K562 (cell line): ENCODE results near the gene ANKRD13C. TPM values are rescaled to one million over a fixed set of nuclear protein-coding genes. Genes with fewer than 3 reads are reported as not detected.

Experiments
- ATF7 ChIP-seq: fragments of 450-650 bp; IDR thresholded peaks from 2 replicates; pipeline ENCODE4 v1.7.1; 2014; ENCODE audit warnings: mild to moderate bottlenecking, moderate library complexity
- ERF ChIP-seq: fragments of 450-650 bp; formaldehyde crosslinking; IDR thresholded peaks from 2 replicates; pipeline ENCODE4 v1.4.0; 2020; ENCODE audit warnings: mild to moderate bottlenecking, mixed read lengths
- GABPB1 ChIP-seq: sonication (generic); formaldehyde crosslinking; IDR thresholded peaks from 2 replicates; pipeline ENCODE4 v1.8.0; 2022; ENCODE audit warnings: mild to moderate bottlenecking, missing genetic modification reagents
- JUND ChIP-seq, 2 experiments: IDR thresholded peaks; 2 replicates in 1 of 2; 3 replicates in 1 of 2; pipeline ENCODE4 v1.6.1; 2011; ENCODE audit warnings: borderline replicate concordance in 2 of 2, low read depth in 2 of 2, low read length in 2 of 2, improper control_type of control experiment in 1 of 2, missing biosample characterization in 1 of 2, missing genetic modification characterization in 1 of 2, missing genetic modification reagents in 1 of 2
- MEIS2 ChIP-seq: fragments of 450-650 bp; IDR thresholded peaks from 2 replicates; pipeline ENCODE4 v1.6.1; 2014; ENCODE audit warnings: mild to moderate bottlenecking; ENCODE audit not compliant: partially characterized antibody
- NCOA4 ChIP-seq: fragments of 450-650 bp; IDR thresholded peaks from 2 replicates; pipeline ENCODE4 v1.6.1; 2018; ENCODE audit warnings: mild to moderate bottlenecking; ENCODE audit not compliant: partially characterized antibody
- NR3C1 ChIP-seq: sonication (generic); formaldehyde crosslinking; IDR thresholded peaks from 2 replicates; pipeline ENCODE4 v1.8.1; 2022; ENCODE audit warnings: missing genetic modification reagents
- RCOR1 ChIP-seq, 2 experiments: IDR thresholded peaks; 2 replicates each; pipeline ENCODE4 v1.6.1; 2012; ENCODE audit warnings: low read depth in 2 of 2, low read length in 2 of 2, borderline replicate concordance in 1 of 2, improper control_type of control experiment in 1 of 2
- SOX6 ChIP-seq: fragments of 450-650 bp; IDR thresholded peaks from 2 replicates; pipeline ENCODE4 v1.6.1; 2014; ENCODE audit warnings: mild to moderate bottlenecking
- SUPT5H ChIP-seq: fragments of 450-650 bp; IDR thresholded peaks from 2 replicates; pipeline ENCODE4 v1.6.1; 2016
- TCF7L2 ChIP-seq: fragments of 150-350 bp; IDR thresholded peaks from 2 replicates; pipeline ENCODE4 v1.6.1; 2016; ENCODE audit warnings: low read depth, mild to moderate bottlenecking, low read length, moderate library complexity
- ZNF785 ChIP-seq: fragments of 250-450 bp; sonication (Bioruptor Pico); IDR thresholded peaks from 2 replicates; pipeline ENCODE4 v1.4.0; 2020; ENCODE audit warnings: mild to moderate bottlenecking
- polyA plus RNA-seq, 8 experiments: library from polyadenylated mRNA; depleted of rRNA in 4 of 8; stranded (reverse) in 5 of 8; unstranded in 3 of 8; fragments of >200 nt; fragmentation: Nextera tagmentation in 2 of 8; fragmentation: Illumina TruSeq in 1 of 8; extraction: Ambion mirVana in 2 of 8; extraction: Trizol in 1 of 8; gene quantifications; 2 replicates each; pipeline versions ENCODE4 v1.2.1 to v1.2.3, GENCODE V29; 2011 to 2014; ENCODE audit warnings: inconsistent platforms in 1 of 8, missing spikeins in 1 of 8
- total RNA-seq, 7 experiments: library from RNA; depleted of rRNA in 6 of 7; stranded (reverse); fragments of >200 nt in 6 of 7; fragmentation: Illumina TruSeq in 2 of 7; extraction: Trizol in 2 of 7; gene quantifications; 2 replicates each; pipeline versions ENCODE4 v1.2.1 to v1.2.3, GENCODE V29; 2011 to 2021; ENCODE audit warnings: low replicate concordance in 1 of 7
- TF ChIP-seq, protein P1 (sequence below), 2 experiments: IDR thresholded peaks in 1 of 2; conservative IDR thresholded peaks in 1 of 2; 2 replicates each; pipeline ENCODE4 v1.6.1; 2016; ENCODE audit warnings: low read depth in 2 of 2, mild to moderate bottlenecking in 1 of 2, missing compliant biosample characterization in 1 of 2, missing genetic modification characterization in 1 of 2, moderate library complexity in 1 of 2
- TF ChIP-seq, protein P2 (sequence below): fragments of 450-650 bp; IDR thresholded peaks from 2 replicates; pipeline ENCODE4 v1.6.1; 2016
- TF ChIP-seq, protein P3 (sequence below): fragments of 250-450 bp; sonication (Bioruptor Pico); IDR thresholded peaks from 2 replicates; pipeline ENCODE4 v1.5.0; 2021; ENCODE audit warnings: mild to moderate bottlenecking, borderline replicate concordance
- TF ChIP-seq, protein P4 (sequence below), 2 experiments: fragments of 150-350 bp in 1 of 2; IDR thresholded peaks; 2 replicates each; pipeline ENCODE4 v1.6.1; 2012 to 2016; ENCODE audit warnings: low read depth in 2 of 2, low read length in 2 of 2, mild to moderate bottlenecking in 1 of 2, moderate library complexity in 1 of 2
- TF ChIP-seq, protein P5 (sequence below): fragments of 450-650 bp; formaldehyde crosslinking; conservative IDR thresholded peaks from 2 replicates; pipeline ENCODE4 v1.4.0; 2022; ENCODE audit warnings: mild to moderate bottlenecking, missing genetic modification characterization

ANKRD13C gene
- total and polyA plus RNA-seq, 9 of the 15 experiments (the other 6 are each of a cell fraction or from before 2014, with no cell fraction given) = 3.4 to 22.8 (median 12.5) TPM

DNA sequence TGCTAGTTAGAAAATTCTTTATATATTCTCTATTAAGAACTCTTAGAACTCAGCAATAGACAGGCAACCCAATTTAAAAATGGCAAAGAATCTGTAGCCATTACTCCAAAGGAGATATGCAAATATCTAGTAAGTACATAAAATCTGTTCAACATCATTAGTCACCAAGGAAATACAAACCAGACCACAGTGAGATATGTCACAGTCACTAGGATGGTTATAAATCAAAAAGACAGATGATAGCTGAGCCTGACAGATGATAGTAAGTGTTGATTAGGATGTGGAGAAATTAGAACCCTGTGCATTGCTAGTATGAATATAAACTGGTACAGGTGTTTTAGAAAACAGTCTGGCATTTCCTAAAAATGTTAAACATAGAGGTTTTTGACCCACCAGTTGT is 106.8 kb downstream of the ANKRD13C start (continued):
- TF ChIP-seq, protein P1, sequence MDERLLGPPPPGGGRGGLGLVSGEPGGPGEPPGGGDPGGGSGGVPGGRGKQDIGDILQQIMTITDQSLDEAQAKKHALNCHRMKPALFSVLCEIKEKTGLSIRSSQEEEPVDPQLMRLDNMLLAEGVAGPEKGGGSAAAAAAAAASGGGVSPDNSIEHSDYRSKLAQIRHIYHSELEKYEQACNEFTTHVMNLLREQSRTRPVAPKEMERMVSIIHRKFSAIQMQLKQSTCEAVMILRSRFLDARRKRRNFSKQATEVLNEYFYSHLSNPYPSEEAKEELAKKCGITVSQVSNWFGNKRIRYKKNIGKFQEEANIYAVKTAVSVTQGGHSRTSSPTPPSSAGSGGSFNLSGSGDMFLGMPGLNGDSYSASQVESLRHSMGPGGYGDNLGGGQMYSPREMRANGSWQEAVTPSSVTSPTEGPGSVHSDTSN (CRISPR knock-in tag; IDR thresholded peaks at IDR 0.05; ENCODE audit: low read depth) = peak; percentile 45; the same call in 1 of the 2 replicates
- TF ChIP-seq, protein P1 (tag; conservative IDR thresholded peaks at IDR 0.05; ENCODE audit: low read depth) = peak; percentile 94
- no peak for TF ChIP-seq TCF7L2
- no peak for TF ChIP-seq NCOA4
- no peak for TF ChIP-seq GABPB1 (CRISPR knock-in tag)
- TF ChIP-seq SOX6 = no peak
- peak in 1 of 2 experiments; percentile 83; a peak in 2 of 4 replicates for TF ChIP-seq RCOR1 (IDR thresholded peaks at IDR 0.05; ENCODE audit: borderline replicate concordance in 1 of 2, low read depth in 2 of 2, low read length in 2 of 2)
- TF ChIP-seq ATF7 = no peak
- TF ChIP-seq, protein P2, sequence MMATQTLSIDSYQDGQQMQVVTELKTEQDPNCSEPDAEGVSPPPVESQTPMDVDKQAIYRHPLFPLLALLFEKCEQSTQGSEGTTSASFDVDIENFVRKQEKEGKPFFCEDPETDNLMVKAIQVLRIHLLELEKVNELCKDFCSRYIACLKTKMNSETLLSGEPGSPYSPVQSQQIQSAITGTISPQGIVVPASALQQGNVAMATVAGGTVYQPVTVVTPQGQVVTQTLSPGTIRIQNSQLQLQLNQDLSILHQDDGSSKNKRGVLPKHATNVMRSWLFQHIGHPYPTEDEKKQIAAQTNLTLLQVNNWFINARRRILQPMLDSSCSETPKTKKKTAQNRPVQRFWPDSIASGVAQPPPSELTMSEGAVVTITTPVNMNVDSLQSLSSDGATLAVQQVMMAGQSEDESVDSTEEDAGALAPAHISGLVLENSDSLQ = peak; percentile 94
- TF ChIP-seq SUPT5H = no peak
- TF ChIP-seq ZNF785 (CRISPR knock-in tag) = no peak
- TF ChIP-seq, protein P3, sequence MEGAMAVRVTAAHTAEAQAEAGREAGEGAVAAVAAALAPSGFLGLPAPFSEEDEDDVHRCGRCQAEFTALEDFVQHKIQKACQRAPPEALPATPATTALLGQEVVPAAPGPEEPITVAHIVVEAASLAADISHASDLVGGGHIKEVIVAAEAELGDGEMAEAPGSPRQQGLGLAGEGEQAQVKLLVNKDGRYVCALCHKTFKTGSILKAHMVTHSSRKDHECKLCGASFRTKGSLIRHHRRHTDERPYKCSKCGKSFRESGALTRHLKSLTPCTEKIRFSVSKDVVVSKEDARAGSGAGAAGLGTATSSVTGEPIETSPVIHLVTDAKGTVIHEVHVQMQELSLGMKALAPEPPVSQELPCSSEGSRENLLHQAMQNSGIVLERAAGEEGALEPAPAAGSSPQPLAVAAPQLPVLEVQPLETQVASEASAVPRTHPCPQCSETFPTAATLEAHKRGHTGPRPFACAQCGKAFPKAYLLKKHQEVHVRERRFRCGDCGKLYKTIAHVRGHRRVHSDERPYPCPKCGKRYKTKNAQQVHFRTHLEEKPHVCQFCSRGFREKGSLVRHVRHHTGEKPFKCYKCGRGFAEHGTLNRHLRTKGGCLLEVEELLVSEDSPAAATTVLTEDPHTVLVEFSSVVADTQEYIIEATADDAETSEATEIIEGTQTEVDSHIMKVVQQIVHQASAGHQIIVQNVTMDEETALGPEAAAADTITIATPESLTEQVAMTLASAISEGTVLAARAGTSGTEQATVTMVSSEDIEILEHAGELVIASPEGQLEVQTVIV = no peak
- peak; percentile 97 for TF ChIP-seq MEIS2
- no peak for TF ChIP-seq NR3C1
- TF ChIP-seq JUND (IDR thresholded peaks at IDR 0.05; ENCODE audit: borderline replicate concordance, low read depth, low read length) = 0 out of 2 replicates have a peak, but pooled peaks have one; percentile 7
- no peak for TF ChIP-seq JUND (tag; IDR thresholded peaks at IDR 0.05; ENCODE audit: borderline replicate concordance, low read depth, low read length)
- no peak for TF ChIP-seq ERF (CRISPR knock-in tag)
- TF ChIP-seq, protein P4, sequence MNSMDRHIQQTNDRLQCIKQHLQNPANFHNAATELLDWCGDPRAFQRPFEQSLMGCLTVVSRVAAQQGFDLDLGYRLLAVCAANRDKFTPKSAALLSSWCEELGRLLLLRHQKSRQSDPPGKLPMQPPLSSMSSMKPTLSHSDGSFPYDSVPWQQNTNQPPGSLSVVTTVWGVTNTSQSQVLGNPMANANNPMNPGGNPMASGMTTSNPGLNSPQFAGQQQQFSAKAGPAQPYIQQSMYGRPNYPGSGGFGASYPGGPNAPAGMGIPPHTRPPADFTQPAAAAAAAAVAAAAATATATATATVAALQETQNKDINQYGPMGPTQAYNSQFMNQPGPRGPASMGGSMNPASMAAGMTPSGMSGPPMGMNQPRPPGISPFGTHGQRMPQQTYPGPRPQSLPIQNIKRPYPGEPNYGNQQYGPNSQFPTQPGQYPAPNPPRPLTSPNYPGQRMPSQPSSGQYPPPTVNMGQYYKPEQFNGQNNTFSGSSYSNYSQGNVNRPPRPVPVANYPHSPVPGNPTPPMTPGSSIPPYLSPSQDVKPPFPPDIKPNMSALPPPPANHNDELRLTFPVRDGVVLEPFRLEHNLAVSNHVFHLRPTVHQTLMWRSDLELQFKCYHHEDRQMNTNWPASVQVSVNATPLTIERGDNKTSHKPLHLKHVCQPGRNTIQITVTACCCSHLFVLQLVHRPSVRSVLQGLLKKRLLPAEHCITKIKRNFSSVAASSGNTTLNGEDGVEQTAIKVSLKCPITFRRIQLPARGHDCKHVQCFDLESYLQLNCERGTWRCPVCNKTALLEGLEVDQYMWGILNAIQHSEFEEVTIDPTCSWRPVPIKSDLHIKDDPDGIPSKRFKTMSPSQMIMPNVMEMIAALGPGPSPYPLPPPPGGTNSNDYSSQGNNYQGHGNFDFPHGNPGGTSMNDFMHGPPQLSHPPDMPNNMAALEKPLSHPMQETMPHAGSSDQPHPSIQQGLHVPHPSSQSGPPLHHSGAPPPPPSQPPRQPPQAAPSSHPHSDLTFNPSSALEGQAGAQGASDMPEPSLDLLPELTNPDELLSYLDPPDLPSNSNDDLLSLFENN (IDR thresholded peaks at IDR 0.05; ENCODE audit: low read depth in 2 of 2, low read length in 2 of 2) = no peak
- TF ChIP-seq, protein P5, sequence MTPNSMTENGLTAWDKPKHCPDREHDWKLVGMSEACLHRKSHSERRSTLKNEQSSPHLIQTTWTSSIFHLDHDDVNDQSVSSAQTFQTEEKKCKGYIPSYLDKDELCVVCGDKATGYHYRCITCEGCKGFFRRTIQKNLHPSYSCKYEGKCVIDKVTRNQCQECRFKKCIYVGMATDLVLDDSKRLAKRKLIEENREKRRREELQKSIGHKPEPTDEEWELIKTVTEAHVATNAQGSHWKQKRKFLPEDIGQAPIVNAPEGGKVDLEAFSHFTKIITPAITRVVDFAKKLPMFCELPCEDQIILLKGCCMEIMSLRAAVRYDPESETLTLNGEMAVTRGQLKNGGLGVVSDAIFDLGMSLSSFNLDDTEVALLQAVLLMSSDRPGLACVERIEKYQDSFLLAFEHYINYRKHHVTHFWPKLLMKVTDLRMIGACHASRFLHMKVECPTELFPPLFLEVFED (CRISPR knock-in tag) = no peak
